ENCODE data around the gene USP6NL. TPM values are rescaled to one million over a fixed set of nuclear protein-coding genes. Genes with fewer than 3 reads are reported as not detected.

USP6NL gene
- total RNA-seq, 1 donor from 2014 or later = 39.9 TPM

DNA sequence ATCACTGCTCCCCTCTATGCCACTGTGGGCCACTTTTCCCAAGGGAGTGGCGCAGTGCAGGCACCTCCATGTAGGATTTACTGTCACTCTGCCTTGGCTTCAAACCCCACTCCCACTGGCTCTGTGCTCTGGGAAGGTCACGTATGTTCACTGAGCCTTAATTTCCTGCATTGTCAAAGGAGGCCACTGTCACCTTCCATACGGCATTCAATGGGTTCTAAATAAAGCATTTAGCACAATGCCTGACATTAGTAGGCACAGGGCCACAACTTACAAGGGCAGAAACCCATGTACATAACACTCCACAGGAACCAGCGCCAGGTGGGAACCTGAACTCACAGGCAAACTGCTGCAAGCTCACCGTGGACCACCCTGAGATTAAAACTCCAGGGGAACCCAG, 196.4 kb downstream of the USP6NL start:
- Histone ChIP-seq H3K79me2 (ENCODE audit: low read depth) (no peaks in the 10 kb centered on the region), H3K36me3 (no peaks in the 10 kb centered on the region), H2AFZ (replicated peaks) (no peak overlapping the region), H3K4me3 (no peak overlapping the region), H3F3A (ENCODE audit: low read depth) (no peaks in the 10 kb centered on the region), H3K27ac (no peak overlapping the region), H3K9ac (no peak overlapping the region), H3K27me3 (no peaks in the 10 kb centered on the region), H3K9me3 (ENCODE audit: low read depth) (no peaks in the 10 kb centered on the region), H3K4me2 (no peak overlapping the region), H3K4me1 (no peaks in the 10 kb centered on the region), H4K20me1 (ENCODE audit: low read depth) (no peaks in the 10 kb centered on the region)
- Mint-ChIP-seq H3K4me1 (no peaks in the 10 kb centered on the region), H3K9me3 (peaks cover 20% of the 10 kb centered on the region), H3K27me3 (ENCODE audit: insufficient read depth, low read depth) (no peaks in the 10 kb centered on the region), H3K27ac (no peak overlapping the region), H3K36me3 (no peaks in the 10 kb centered on the region), H3K4me3 (no peak overlapping the region)
- TF ChIP-seq EZH2 (IDR thresholded peaks at IDR 0.05) (no peak), EZH2phosphoT487 (IDR thresholded peaks at IDR 0.05) (no peak)
- TF ChIP-seq, protein P1, sequence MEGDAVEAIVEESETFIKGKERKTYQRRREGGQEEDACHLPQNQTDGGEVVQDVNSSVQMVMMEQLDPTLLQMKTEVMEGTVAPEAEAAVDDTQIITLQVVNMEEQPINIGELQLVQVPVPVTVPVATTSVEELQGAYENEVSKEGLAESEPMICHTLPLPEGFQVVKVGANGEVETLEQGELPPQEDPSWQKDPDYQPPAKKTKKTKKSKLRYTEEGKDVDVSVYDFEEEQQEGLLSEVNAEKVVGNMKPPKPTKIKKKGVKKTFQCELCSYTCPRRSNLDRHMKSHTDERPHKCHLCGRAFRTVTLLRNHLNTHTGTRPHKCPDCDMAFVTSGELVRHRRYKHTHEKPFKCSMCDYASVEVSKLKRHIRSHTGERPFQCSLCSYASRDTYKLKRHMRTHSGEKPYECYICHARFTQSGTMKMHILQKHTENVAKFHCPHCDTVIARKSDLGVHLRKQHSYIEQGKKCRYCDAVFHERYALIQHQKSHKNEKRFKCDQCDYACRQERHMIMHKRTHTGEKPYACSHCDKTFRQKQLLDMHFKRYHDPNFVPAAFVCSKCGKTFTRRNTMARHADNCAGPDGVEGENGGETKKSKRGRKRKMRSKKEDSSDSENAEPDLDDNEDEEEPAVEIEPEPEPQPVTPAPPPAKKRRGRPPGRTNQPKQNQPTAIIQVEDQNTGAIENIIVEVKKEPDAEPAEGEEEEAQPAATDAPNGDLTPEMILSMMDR (IDR thresholded peaks at IDR 0.05) = no peak
- DNase-seq (ENCODE audit: low spot score) = no peak

DNA sequence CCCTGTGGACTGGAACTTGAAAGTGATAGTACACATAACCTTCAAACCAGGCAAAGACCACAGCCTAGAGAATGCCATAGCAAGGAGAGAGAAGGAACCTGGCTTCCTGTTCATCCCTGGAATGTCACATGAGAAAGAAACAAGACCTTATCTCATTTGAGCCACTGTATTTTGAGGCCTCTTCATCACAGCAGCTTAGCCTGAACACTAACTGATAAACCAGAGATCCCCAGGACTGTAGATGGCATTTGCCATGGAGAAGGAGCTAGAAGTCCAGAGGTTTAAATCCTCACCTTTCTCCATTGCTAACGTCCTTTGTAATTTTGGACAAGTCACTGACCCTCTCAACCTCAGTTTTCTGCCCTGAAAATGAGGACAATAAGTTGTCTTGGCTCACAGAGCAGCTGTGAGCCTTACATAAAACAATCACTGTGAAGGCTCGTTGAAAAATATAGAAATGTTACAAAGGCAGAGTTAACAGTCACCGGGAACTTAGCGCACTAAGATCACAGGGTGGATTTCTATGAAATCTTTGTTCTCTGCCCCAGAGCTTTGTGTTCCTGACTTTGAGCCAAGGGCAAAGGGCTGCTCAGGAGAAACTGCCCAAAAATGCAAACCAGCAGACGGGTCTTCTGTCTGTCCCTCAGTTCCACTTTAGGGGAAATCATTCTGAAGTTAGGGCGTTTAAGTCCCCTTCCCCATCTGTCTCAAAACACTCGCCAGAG, 197.0 kb downstream of the USP6NL start:
- Mint-ChIP-seq H3K27ac (peak overlapping the region; percentile 16), H3K36me3 (no peaks in the 10 kb centered on the region), H3K4me1 (no peaks in the 10 kb centered on the region), H3K9me3 (peaks cover 18% of the 10 kb centered on the region), H3K4me3 (no peak overlapping the region), H3K27me3 (ENCODE audit: insufficient read depth, low read depth) (no peaks in the 10 kb centered on the region)
- no peaks in the 10 kb centered on the region for H3K79me2 ChIP-seq (ENCODE audit: low read depth)
- no peak for TF ChIP-seq EZH2 (IDR thresholded peaks at IDR 0.05)
- H3K27ac ChIP-seq = no peak overlapping the region
- H3K9ac ChIP-seq = no peak overlapping the region
- H3K4me1 ChIP-seq = no peaks in the 10 kb centered on the region
- no peak overlapping the region for H3K4me2 ChIP-seq
- H2AFZ ChIP-seq (replicated peaks) = no peak overlapping the region
- H3K9me3 ChIP-seq (ENCODE audit: low read depth) = no peaks in the 10 kb centered on the region
- H3K36me3 ChIP-seq = no peaks in the 10 kb centered on the region
- no peak for DNase-seq (ENCODE audit: low spot score)
- no peak overlapping the region for H3K4me3 ChIP-seq
- H3F3A ChIP-seq (ENCODE audit: low read depth) = no peaks in the 10 kb centered on the region
- H3K27me3 ChIP-seq = no peaks in the 10 kb centered on the region
- H4K20me1 ChIP-seq (ENCODE audit: low read depth) = no peaks in the 10 kb centered on the region

DNA sequence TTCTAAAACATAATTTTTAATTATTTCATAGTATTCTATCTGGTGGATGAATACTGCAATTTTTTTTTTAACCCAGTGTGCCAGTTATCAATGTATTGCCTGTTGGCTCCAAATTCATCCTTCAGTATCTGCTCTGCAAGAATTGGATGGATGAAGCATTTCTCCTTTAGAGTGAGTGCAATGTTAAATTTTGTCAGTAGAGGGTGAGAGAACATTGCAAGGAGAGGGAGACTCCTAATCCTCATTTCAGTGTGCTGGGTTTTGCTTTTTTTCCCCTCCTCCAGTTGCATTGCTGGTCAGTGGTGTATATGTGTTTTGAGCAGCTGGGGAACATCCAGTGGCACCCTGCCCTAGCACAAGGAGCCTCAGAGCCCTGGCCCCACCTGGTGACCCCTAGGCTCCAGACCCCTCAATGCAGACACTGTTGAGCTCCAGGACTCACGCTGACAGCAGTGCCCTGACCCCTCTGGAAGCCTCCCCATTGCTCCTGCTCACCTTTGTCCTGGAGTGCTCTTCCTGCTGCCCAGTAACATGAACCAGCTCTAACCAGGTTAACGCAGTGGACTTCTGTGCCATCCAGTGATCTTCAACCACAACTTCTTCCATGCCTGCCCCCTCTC, 199.4 kb downstream of the USP6NL start:
- Histone ChIP-seq H4K20me1 (ENCODE audit: low read depth) (no peaks in the 10 kb centered on the region), H3K4me3 (no peak overlapping the region), H3K9me3 (ENCODE audit: low read depth) (no peaks in the 10 kb centered on the region), H3K27me3 (no peaks in the 10 kb centered on the region), H3K4me2 (no peak overlapping the region), H3K36me3 (no peaks in the 10 kb centered on the region), H3K4me1 (no peaks in the 10 kb centered on the region), H3K27ac (no peak overlapping the region), H3K9ac (no peak overlapping the region), H3K79me2 (ENCODE audit: low read depth) (no peaks in the 10 kb centered on the region), H3F3A (ENCODE audit: low read depth) (no peaks in the 10 kb centered on the region), H2AFZ (replicated peaks) (no peak overlapping the region)
- Mint-ChIP-seq H3K4me3 (no peak overlapping the region), H3K9me3 (peaks cover 13% of the 10 kb centered on the region), H3K4me1 (no peaks in the 10 kb centered on the region), H3K36me3 (no peaks in the 10 kb centered on the region), H3K27ac (no peak overlapping the region), H3K27me3 (ENCODE audit: insufficient read depth, low read depth) (peaks cover 2% of the 10 kb centered on the region)
- no peak for DNase-seq (ENCODE audit: low spot score)
- TF ChIP-seq EZH2 (IDR thresholded peaks at IDR 0.05) (no peak), EZH2phosphoT487 (IDR thresholded peaks at IDR 0.05) (no peak)
- TF ChIP-seq, protein P1 (IDR thresholded peaks at IDR 0.05) = peak; percentile 27

DNA sequence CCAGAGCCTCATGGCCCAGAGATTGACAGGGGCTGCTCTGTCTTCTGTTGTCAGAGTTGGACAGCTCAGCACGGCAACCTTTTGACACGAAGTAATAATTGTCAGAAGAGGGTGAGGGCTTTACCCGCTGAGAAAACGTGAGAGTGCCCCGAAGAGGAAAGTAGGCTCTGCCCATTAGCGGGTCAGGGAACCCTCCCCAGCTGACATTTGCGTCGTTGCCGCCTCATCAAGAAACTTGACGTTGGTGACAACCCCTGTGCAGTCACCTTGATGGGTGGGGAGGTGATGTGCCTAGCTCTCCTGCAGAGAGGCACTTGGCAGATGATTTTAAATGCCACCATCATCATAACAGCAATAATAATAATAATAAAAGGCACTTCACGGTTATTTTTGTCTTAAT, 202.1 kb downstream of the USP6NL start:
- H2AFZ ChIP-seq (replicated peaks) = no peak overlapping the region
- Mint-ChIP-seq H3K4me1 (no peaks in the 10 kb centered on the region), H3K27me3 (ENCODE audit: insufficient read depth, low read depth) (peaks cover 2% of the 10 kb centered on the region), H3K36me3 (no peaks in the 10 kb centered on the region), H3K4me3 (no peak overlapping the region), H3K27ac (no peak overlapping the region), H3K9me3 (peaks cover 13% of the 10 kb centered on the region)
- DNase-seq (ENCODE audit: low spot score) = no peak
- H4K20me1 ChIP-seq (ENCODE audit: low read depth) = no peaks in the 10 kb centered on the region
- no peaks in the 10 kb centered on the region for H3K9me3 ChIP-seq (ENCODE audit: low read depth)
- no peaks in the 10 kb centered on the region for H3K4me1 ChIP-seq
- H3K36me3 ChIP-seq = no peaks in the 10 kb centered on the region
- H3K4me2 ChIP-seq = no peak overlapping the region
- H3K27me3 ChIP-seq = no peaks in the 10 kb centered on the region
- H3K27ac ChIP-seq = no peak overlapping the region
- no peak overlapping the region for H3K4me3 ChIP-seq
- no peaks in the 10 kb centered on the region for H3K79me2 ChIP-seq (ENCODE audit: low read depth)
- H3K9ac ChIP-seq = no peak overlapping the region
- TF ChIP-seq, protein P1 (IDR thresholded peaks at IDR 0.05) = no peak
- TF ChIP-seq EZH2phosphoT487 (IDR thresholded peaks at IDR 0.05) (no peak), EZH2 (IDR thresholded peaks at IDR 0.05) (no peak)
- no peaks in the 10 kb centered on the region for H3F3A ChIP-seq (ENCODE audit: low read depth)
